ENCODE results near the gene SNX8.
A peak's percentile ranks its signal among the peaks of the same experiment; 100 is the strongest.

The SNX8 gene

GRCh38 chr7:2357165-2357564 lies 42.9 kb upstream of the SNX8 start:
- no peak for TF ChIP-seq CTCF (IDR thresholded peaks at IDR 0.05; ENCODE audit: borderline replicate concordance, insufficient read depth, low read depth, low read length)
- H3K4me3 ChIP-seq (ENCODE audit: low read depth, low read length): no peak overlapping the region

GRCh38 chr7:2355705-2356008 lies 41.4 kb upstream of the SNX8 start:
- no peak for TF ChIP-seq CTCF (IDR thresholded peaks at IDR 0.05; ENCODE audit: borderline replicate concordance, insufficient read depth, low read depth, low read length)
- peak overlapping the region; percentile 96 for H3K4me3 ChIP-seq (ENCODE audit: low read depth, low read length)

GRCh38 chr7:2354939-2355704 lies 40.9 kb upstream of the SNX8 start:
- no peak for TF ChIP-seq CTCF (IDR thresholded peaks at IDR 0.05; ENCODE audit: borderline replicate concordance, insufficient read depth, low read depth, low read length)
- H3K4me3 ChIP-seq (ENCODE audit: low read depth, low read length): peak overlapping the region; percentile 96

- no peak for TF ChIP-seq CTCF (IDR thresholded peaks at IDR 0.05; ENCODE audit: borderline replicate concordance, insufficient read depth, low read depth, low read length)
- H3K4me3 ChIP-seq (ENCODE audit: low read depth, low read length): peak within 1 kb of the TSS; percentile 96
Measured at GRCh38 chr7:2354186-2354938, 40.1 kb upstream of the SNX8 start, which contains the start of gene EIF3B. Gene EIF3B, plus strand, starts transcription at chr7:2354827. Its CDS starts 95 bp downstream, at chr7:2354922.

GRCh38 chr7:2353936-2354185 lies 39.6 kb upstream of the SNX8 start:
- TF ChIP-seq CTCF (IDR thresholded peaks at IDR 0.05; ENCODE audit: borderline replicate concordance, insufficient read depth, low read depth, low read length): no peak
- peak overlapping the region; percentile 96 for H3K4me3 ChIP-seq (ENCODE audit: low read depth, low read length)

- TF ChIP-seq CTCF (IDR thresholded peaks at IDR 0.05; ENCODE audit: borderline replicate concordance, insufficient read depth, low read depth, low read length): no peak
- H3K4me3 ChIP-seq (ENCODE audit: low read depth, low read length): peak overlapping the region; percentile 96
Measured at GRCh38 chr7:2353113-2353935, 39.1 kb upstream of the SNX8 start.

Measured in GM12875 (cell line).